ENCODE data around the gene UTS2R. TPM values are rescaled to one million over a fixed set of nuclear protein-coding genes. Genes with fewer than 3 reads are reported as not detected.

Gene UTS2R
- total and polyA plus RNA-seq, 2 of the 4 experiments (the other 2 are of a cell fraction): not detected

- H2BK5ac ChIP-seq (ENCODE audit: low read depth, low read length, poor library complexity, severe bottlenecking): no peak overlapping the region
- H3K23ac ChIP-seq (ENCODE audit: low read depth, low read length): no peak overlapping the region
- no peak overlapping the region for H3K14ac ChIP-seq (replicated peaks; ENCODE audit: low read depth, low read length)
- H3K27me3 ChIP-seq (ENCODE audit: control insufficient read depth, insufficient read depth, low read length): peaks cover 20% of the 10 kb centered on the region
- no peak overlapping the region for H3K27ac ChIP-seq (ENCODE audit: insufficient read depth, low read length)
- H3K18ac ChIP-seq (ENCODE audit: low read depth, low read length): no peak overlapping the region
- intact Hi-C loops (cut with micrococcal nuclease): no loop called here
- no peak overlapping the region for H3K4me2 ChIP-seq (ENCODE audit: low read depth, low read length)
- dilution Hi-C loops (cut with HindIII; ENCODE audit: low sequenced_read_pairs, unreplicated experiment): no loop called here
- H4K5ac ChIP-seq (ENCODE audit: low read depth, low read length): no peak overlapping the region
- ATAC-seq (ENCODE audit: low read depth) (no peak), DNase-seq (no peak)
- no peak overlapping the region for H3K4me3 ChIP-seq (ENCODE audit: insufficient read depth, low read depth, low read length)
- no peak overlapping the region for H3K9ac ChIP-seq (ENCODE audit: low read depth, low read length)
- no peaks in the 10 kb centered on the region; the same call in 1 of the 2 replicates for H3K4me1 ChIP-seq (ENCODE audit: control insufficient read depth, insufficient read depth, low read length)
- no peaks in the 10 kb centered on the region for H4K20me1 ChIP-seq (ENCODE audit: insufficient read depth, low read length)
- no peak overlapping the region for H2AFZ ChIP-seq (replicated peaks; ENCODE audit: low read length, poor library complexity)
- TF ChIP-seq FOS (IDR thresholded peaks at IDR 0.05; ENCODE audit: low read depth, low read length) (no peak), CEBPB (IDR thresholded peaks at IDR 0.05; ENCODE audit: low read depth, low read length) (no peak), RAD21 (IDR thresholded peaks at IDR 0.05; ENCODE audit: low read length) (no peak), USF2 (IDR thresholded peaks at IDR 0.05; ENCODE audit: low read depth, low read length) (no peak)
- 82% methylated on average over 13 of the region's 42 CpGs; no CpG with 5 or more reads in 1 of the 2 experiments for WGBS, 2 experiments (ENCODE audit: extremely low coverage in 2 of 2, insufficient read length in 1 of 2)
- no peaks in the 10 kb centered on the region for H3K36me3 ChIP-seq (ENCODE audit: control insufficient read depth, insufficient read depth, low read length)
- H3K9me3 ChIP-seq (ENCODE audit: control insufficient read depth, insufficient read depth, low read length): no peaks in the 10 kb centered on the region
- H3K9me1 ChIP-seq (ENCODE audit: insufficient read depth, low read length): no peaks in the 10 kb centered on the region
- POLR2A ChIA-PET (ENCODE audit: unreplicated experiment): no interaction called here
- H3K79me1 ChIP-seq (ENCODE audit: low read depth in 1 of 2, low read length in 2 of 2): no peaks in the 10 kb centered on the region
- H4K8ac ChIP-seq (ENCODE audit: low read depth in 2 of 2, low read length in 2 of 2): no peak overlapping the region
- no peak overlapping the region for H2BK20ac ChIP-seq (ENCODE audit: low read depth, low read length)
- no TSS peak for BruUV-seq (replicated peaks)
- CTCF ChIA-PET: interaction anchor here (0.6 kb wide), 1 partner anchor 103 kb away, joined by 3 read pairs; no protein-coding TSS in a partner anchor
- no peak overlapping the region for H4K91ac ChIP-seq (ENCODE audit: insufficient read depth, low read depth, low read length)
- H2AK5ac ChIP-seq (ENCODE audit: low read depth, low read length): no peak overlapping the region
- in situ Hi-C loops (cut with MboI; ENCODE audit: low sequenced_read_pairs): no loop called here
- no peak overlapping the region for H2BK15ac ChIP-seq (ENCODE audit: low read depth, low read length)
- H3K56ac ChIP-seq (ENCODE audit: extremely low read depth, insufficient read depth, low read length): no peak overlapping the region
- no peak overlapping the region for H2AK9ac ChIP-seq (replicated peaks; ENCODE audit: low read depth, low read length, poor library complexity)
- H2BK120ac ChIP-seq (ENCODE audit: low read depth, low read length): no peak overlapping the region
- no peak overlapping the region for H3K4ac ChIP-seq (ENCODE audit: low read depth, low read length)
Observed at GRCh38 chr17:82345151-82345976, 26.2 kb upstream of the UTS2R start.

All from IMR-90 (cell line).